ENCODE measurements around the gene CCDC51. TPM values are rescaled to one million over a fixed set of nuclear protein-coding genes. Genes with fewer than 3 reads are reported as not detected.

The CCDC51 gene
- total and polyA plus RNA-seq, 2 of the 13 experiments (the other 11 are each of a cell fraction or from before 2014, with no cell fraction given): 18.1 to 29.4 TPM

GRCh38 chr3:48466386-48467109, 26.6 kb upstream of the CCDC51 start:
- Histone ChIP-seq H3K79me2 (ENCODE audit: insufficient read depth, low read length) (no peaks in the 10 kb centered on the region), H3K4me3 (replicated peaks in 1 of 3; ENCODE audit: insufficient read depth in 1 of 3, low read depth in 2 of 3, low read length in 3 of 3) (no peak overlapping the region), H3K27ac (ENCODE audit: extremely low read length, insufficient read depth, low read length) (peak overlapping the region; percentile 85), H2AFZ (ENCODE audit: low read length) (no peak overlapping the region), H3K9me3 (ENCODE audit: low read length) (no peaks in the 10 kb centered on the region), H3K4me1 (ENCODE audit: insufficient read depth, low read length) (peaks cover 58% of the 10 kb centered on the region), H3K9ac (ENCODE audit: insufficient read depth, low read depth, low read length) (peak overlapping the region; percentile 39; the same call in 1 of the 2 replicates), H4K20me1 (ENCODE audit: insufficient read depth, low read length) (no peaks in the 10 kb centered on the region), H3K4me2 (ENCODE audit: low read depth, low read length) (no peak overlapping the region), H3K27me3 (ENCODE audit: control insufficient read depth in 1 of 2, insufficient read depth in 2 of 2, low read length in 2 of 2) (no peaks in the 10 kb centered on the region), H3K36me3 (replicated peaks in 1 of 2; ENCODE audit: control insufficient read depth in 1 of 2, insufficient read depth in 2 of 2, low read length in 2 of 2) (peaks cover 3 to 11% of the 10 kb centered on the region in 2 experiments; a peak in 3 of 5 replicates)
- WGBS (ENCODE audit: low lambda C conversion rate): 96% methylated on average over 11 of the region's 19 CpGs
- ChIA-PET CTCF (ENCODE audit: low intra/inter-chr PET ratio, low total read pairs) (interaction anchor here (1.7 to 1.8 kb wide), 2 partner anchors 41 to 82 kb away, joined by 17 to 39 read pairs; no protein-coding TSS in a partner anchor), POLR2A (interaction anchor here (0.6 to 3.8 kb wide), 4 partner anchors 7 to 90 kb away, joined by 4 to 17 read pairs (median 6); partner anchors contain the start of genes ATRIP and PFKFB4)
- ATAC-seq (no peak), FAIRE-seq (no peak), DNase-seq (ENCODE audit: low spot score) (no peak)
- in situ Hi-C loops (cut with HindIII; ENCODE audit: extremely low pct_ligation_motif_present, low pct_unique_long_range_greater_than_20kb): loop anchor here (5.0 kb wide), 2 partner anchors 36 to 91 kb away; partner anchors contain the start of genes PFKFB4 and SHISA5
- intact Hi-C loops (cut with micrococcal nuclease; ENCODE audit: unreplicated experiment): no loop called here
- BruUV-seq (replicated peaks): no TSS peak
- TF ChIP-seq ZBTB33 (CRISPR knock-in tag; IDR thresholded peaks at IDR 0.05) (no peak), AGO2 (optimal IDR thresholded peaks at IDR 0.05; ENCODE audit: low read depth, low read length) (peak; percentile 87), ZBTB8A (CRISPR knock-in tag; IDR thresholded peaks at IDR 0.05; ENCODE audit: borderline replicate concordance, low read depth) (no peak), HMGXB3 (CRISPR knock-in tag; IDR thresholded peaks at IDR 0.05; ENCODE audit: borderline replicate concordance) (no peak), ZNF557 (CRISPR knock-in tag; IDR thresholded peaks at IDR 0.05) (no peak), SIN3A (IDR thresholded peaks at IDR 0.05; ENCODE audit: borderline replicate concordance, low read depth, low read length) (no peak)
- TF ChIP-seq, protein P1, sequence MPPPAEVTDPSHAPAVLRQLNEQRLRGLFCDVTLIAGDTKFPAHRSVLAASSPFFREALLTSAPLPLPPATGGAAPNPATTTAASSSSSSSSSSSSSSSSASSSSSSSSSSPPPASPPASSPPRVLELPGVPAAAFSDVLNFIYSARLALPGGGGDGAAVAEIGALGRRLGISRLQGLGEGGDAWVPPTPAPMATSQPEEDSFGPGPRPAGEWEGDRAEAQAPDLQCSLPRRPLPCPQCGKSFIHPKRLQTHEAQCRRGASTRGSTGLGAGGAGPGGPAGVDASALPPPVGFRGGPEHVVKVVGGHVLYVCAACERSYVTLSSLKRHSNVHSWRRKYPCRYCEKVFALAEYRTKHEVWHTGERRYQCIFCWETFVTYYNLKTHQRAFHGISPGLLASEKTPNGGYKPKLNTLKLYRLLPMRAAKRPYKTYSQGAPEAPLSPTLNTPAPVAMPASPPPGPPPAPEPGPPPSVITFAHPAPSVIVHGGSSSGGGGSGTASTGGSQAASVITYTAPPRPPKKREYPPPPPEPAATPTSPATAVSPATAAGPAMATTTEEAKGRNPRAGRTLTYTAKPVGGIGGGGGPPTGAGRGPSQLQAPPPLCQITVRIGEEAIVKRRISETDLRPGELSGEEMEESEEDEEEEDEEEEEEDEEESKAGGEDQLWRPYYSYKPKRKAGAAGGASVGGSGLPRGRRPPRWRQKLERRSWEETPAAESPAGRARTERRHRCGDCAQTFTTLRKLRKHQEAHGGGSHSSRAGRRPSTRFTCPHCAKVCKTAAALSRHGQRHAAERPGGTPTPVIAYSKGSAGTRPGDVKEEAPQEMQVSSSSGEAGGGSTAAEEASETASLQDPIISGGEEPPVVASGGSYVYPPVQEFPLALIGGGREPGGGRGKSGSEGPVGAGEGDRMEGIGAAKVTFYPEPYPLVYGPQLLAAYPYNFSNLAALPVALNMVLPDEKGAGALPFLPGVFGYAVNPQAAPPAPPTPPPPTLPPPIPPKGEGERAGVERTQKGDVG (CRISPR knock-in tag; IDR thresholded peaks at IDR 0.05; ENCODE audit: borderline replicate concordance): 0 out of 2 replicates have a peak, but pooled peaks have one; percentile 21
- TF ChIP-seq, protein P2, sequence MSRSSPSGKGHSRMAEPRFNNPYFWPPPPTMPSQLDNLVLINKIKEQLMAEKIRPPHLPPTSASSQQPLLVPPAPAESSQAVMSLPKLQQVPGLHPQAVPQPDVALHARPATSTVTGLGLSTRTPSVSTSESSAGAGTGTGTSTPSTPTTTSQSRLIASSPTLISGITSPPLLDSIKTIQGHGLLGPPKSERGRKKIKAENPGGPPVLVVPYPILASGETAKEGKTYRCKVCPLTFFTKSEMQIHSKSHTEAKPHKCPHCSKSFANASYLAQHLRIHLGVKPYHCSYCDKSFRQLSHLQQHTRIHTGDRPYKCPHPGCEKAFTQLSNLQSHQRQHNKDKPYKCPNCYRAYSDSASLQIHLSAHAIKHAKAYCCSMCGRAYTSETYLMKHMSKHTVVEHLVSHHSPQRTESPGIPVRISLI (CRISPR knock-in tag; IDR thresholded peaks at IDR 0.05; ENCODE audit: borderline replicate concordance): no peak
- TF ChIP-seq, protein P3, sequence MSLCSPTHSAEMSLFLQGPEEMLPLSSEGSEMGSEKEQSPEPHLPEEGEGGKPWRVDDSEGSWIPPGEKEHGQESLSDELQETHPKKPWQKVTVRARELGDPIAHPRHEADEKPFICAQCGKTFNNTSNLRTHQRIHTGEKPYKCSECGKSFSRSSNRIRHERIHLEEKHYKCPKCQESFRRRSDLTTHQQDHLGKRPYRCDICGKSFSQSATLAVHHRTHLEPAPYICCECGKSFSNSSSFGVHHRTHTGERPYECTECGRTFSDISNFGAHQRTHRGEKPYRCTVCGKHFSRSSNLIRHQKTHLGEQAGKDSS (CRISPR knock-in tag; IDR thresholded peaks at IDR 0.05; ENCODE audit: borderline replicate concordance, low read depth): no peak

Data from HepG2 (cell line).